Vagina (tissue), 2 donors: ENCODE measurements around the gene FAM180A.
"Not testable (repeated sequence)": the region's sequence is repeated elsewhere in the genome, so short reads cannot be mapped to it uniquely, and the experiment has no call there.

ENCODE experiments used
- POLR2A ChIP-seq, 2 donors: fragments of 450-650 bp; IDR thresholded peaks; one replicate each; pipeline ENCODE4 v1.6.1; 2017; ENCODE audit warnings: antibody characterized with exemption in 2 of 2, mild to moderate bottlenecking in 2 of 2, moderate library complexity in 2 of 2
- TF ChIP-seq, protein P1 (sequence below), 3 experiments: fragments of 450-650 bp in 2 of 3; fragments of 200-600 bp in 1 of 3; sonication (generic) in 1 of 3; IDR thresholded peaks; one replicate each; pipeline ENCODE4 v1.5.1; 2017 to 2019; ENCODE audit warnings: antibody characterized with exemption in 3 of 3, mild to moderate bottlenecking in 2 of 3, moderate library complexity in 2 of 3

DNA sequence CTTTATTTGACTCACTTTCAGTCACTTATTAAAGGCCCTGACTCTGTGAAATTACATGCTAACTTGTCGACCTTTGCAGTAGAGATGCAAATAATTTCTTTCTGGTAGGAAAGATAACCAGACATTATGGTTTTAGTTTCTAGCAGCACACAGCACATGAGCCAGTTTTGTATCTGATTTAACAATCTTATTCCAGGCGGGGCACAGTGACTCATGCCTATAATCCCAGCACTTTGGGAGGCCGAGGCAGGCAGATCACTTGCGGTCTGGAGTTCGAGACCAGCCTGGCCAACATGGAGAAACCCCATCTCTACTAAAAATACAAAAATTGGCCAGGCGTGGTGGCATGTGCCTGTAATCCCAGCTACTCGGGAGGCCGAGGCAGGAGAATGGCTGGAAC is 27.3 kb upstream of the FAM180A start:
- TF ChIP-seq, protein P1, sequence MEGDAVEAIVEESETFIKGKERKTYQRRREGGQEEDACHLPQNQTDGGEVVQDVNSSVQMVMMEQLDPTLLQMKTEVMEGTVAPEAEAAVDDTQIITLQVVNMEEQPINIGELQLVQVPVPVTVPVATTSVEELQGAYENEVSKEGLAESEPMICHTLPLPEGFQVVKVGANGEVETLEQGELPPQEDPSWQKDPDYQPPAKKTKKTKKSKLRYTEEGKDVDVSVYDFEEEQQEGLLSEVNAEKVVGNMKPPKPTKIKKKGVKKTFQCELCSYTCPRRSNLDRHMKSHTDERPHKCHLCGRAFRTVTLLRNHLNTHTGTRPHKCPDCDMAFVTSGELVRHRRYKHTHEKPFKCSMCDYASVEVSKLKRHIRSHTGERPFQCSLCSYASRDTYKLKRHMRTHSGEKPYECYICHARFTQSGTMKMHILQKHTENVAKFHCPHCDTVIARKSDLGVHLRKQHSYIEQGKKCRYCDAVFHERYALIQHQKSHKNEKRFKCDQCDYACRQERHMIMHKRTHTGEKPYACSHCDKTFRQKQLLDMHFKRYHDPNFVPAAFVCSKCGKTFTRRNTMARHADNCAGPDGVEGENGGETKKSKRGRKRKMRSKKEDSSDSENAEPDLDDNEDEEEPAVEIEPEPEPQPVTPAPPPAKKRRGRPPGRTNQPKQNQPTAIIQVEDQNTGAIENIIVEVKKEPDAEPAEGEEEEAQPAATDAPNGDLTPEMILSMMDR (IDR thresholded peaks at IDR 0.05), result not testable (repeated sequence)
- not testable (repeated sequence) for TF ChIP-seq POLR2A (IDR thresholded peaks at IDR 0.05)
